NCI-H1105 treated with DMSO at 0.1 percent for 48 hours (cell line): ENCODE data around the gene A4GALT.
"Not testable (repeated sequence)": the region's sequence is repeated elsewhere in the genome, so short reads cannot be mapped to it uniquely, and the experiment has no call there.

Source experiments
- DNase-seq: peaks from one replicate; lab custom pipeline; 2025; lab: John Stamatoyannopoulos, UW

A4GALT gene

DNA sequence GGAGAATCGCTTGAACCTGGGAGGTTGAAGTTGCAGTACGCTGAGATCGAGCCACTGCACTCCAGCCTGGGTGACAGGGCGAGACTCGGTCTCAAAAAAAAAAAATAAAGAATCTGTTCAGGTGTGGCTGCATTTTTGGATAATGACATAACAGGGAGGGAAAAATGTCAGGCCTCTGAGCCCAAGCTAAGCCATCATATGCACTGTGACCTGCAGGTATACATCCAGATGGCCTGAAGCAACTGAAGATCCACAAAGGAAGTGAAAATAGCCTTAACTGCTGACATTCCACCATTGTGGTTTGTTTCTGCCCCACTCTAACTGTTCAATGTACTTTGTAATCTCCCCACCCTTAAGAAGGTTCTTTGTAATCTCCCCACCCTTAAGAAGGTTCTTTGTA lies 19.6 kb upstream of the A4GALT start:
- not testable (repeated sequence) for DNase-seq

DNA sequence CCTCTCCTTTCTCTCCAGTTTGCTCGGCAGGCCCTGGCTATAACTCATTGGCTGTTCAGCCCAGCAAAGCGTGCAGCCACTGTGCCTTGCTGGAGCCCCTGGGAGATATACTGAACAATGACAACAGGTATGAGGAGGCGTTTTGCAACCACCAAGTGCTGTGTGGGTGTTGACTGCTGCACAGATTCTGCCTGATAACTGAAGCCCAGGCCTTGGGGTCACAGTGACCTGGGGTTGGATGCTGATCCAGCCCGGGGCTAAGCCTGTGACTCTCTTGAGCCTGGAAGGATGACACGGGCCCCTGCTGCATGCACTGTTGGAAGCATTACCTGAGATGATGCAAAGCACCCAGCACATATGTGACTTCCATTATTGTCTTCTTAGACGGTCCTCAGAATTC lies 13.7 kb upstream of the A4GALT start:
- no peak for DNase-seq

DNA sequence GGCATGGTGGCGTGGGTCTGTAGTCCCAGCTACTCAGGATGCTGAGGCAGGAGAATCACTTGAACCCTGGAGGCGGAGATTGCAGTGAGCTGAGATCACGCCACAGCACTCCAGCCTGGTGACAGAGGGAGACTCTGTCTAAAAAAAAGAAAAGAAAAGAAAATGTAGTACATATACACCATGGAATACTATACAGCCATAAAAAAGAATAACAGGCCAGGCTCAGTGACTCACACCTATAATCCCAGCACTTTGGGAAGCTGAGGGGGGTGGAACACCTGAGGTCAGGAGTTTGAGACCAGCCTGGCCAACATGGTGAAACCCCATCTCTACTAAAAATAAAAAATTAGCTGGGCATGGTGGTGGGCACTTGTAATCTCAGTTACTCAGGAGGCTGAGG lies 12.7 kb upstream of the A4GALT start:
- DNase-seq = not testable (repeated sequence)

GRCh38 chr22:42732081-42732480 lies 11.4 kb upstream of the A4GALT start:
- DNase-seq = no peak

- DNase-seq = no peak
Measured at GRCh38 chr22:42726811-42727210, 6.1 kb upstream of the A4GALT start.

- DNase-seq = no peak
Measured at GRCh38 chr22:42725606-42726355, 5.1 kb upstream of the A4GALT start.

DNA sequence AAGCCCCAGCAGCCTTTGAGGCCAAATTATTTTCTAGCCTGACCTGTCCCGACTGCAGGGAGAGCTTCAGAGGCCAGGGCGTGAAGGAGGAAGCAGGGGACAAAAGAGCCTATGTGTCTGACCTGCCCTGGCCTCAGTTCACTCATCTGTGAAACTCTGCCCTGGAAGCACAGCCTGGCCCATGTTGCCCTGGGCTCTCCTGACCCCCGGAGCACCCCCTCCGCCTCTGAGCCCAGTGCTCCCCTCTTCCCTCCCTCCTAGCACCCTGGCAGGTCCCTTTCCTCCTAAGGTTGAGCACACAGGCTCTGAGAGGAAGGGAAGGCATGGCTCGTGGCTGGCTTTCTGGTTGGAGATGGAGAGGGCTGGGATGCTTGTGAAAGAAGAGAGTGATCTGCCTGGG lies 3.4 kb upstream of the A4GALT start:
- no peak for DNase-seq

GRCh38 chr22:42721045-42721434 lies 370 bp upstream of the A4GALT start:
- DNase-seq = no peak

GRCh38 chr22:42719656-42720262 lies 911 bp downstream of the A4GALT start:
- DNase-seq = no peak

GRCh38 chr22:42719133-42719532 lies 1.5 kb downstream of the A4GALT start:
- DNase-seq = no peak

- no peak for DNase-seq
Measured at GRCh38 chr22:42717197-42717928, 3.3 kb downstream of the A4GALT start.

- no peak for DNase-seq
Measured at GRCh38 chr22:42716649-42717127, 4.0 kb downstream of the A4GALT start.

GRCh38 chr22:42716221-42716620 lies 4.4 kb downstream of the A4GALT start:
- DNase-seq = no peak

DNA sequence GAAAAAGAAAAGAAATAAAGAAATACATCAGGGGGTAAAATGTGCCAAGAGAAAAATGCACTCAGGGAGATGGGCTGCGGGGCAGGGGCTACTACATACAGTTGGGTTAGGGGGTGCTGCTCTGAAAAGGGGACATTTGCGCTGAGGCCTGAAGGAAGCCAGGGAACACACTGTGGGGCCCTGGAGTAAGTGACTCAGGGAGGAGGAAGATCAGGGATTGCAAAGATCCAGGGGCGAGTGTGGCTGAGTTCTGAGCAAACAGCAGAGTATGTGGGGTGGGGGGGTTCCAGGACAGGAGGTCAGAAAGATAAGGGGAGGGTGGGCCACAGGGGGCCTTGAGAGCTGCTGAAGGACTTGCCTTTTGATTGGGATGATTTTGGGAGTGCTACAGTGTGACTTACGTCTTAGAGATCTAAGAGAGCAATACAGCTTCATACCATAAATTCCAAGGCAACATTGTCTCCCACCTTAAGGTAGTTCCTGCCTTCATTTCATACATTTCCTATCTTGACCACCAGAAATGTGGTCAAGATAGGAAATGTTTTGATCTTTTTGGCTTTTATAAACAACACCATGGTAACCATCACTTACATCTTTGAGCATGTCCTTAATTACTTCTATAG lies 5.8 kb downstream of the A4GALT start:
- DNase-seq = no peak

GRCh38 chr22:42714308-42714707 lies 6.4 kb downstream of the A4GALT start:
- DNase-seq = no peak

DNA sequence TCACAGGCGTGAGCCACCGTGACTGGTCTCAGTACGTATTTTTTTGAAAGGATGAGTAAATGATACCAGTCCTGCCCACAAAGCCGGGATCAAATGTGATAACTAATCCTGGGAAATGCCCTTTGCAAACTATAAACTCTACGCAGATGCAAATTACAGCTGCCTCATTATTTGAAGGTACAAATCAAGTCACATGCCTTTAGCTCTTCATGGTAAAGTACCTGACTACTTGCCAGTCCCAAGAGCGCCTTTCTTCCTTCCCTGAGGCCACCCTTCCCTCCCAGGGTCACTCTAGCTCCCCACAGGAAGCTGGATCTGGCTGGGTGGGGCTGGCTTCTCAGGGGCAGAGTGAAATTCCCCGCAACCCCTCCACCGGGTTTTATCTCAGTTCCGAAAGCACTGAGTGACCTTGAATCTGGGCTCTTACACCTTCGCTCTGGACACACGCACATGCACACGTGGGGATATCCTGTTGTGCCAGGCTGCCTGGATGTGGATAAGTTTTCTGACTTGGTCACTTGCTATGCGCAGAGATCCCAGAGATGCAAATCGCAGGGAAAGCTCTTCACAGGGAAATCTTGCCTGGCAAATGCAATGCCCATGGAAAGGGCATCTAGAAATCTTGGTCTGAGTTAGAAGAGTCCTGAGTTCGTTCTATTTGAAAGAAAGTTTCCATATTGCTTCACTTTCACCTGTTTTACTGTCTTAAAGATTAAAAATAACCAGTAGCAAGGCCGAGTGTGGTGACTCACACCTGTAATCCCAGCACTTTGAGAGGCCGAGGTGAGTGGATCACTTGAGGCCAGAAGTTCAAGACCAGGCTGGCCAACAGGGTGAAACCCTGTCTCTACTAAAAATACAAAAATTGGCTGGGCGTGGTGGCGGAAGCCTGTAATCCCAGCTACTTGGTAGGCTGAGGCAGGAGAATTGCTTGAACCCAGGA lies 8.5 kb downstream of the A4GALT start:
- DNase-seq = no peak

DNA sequence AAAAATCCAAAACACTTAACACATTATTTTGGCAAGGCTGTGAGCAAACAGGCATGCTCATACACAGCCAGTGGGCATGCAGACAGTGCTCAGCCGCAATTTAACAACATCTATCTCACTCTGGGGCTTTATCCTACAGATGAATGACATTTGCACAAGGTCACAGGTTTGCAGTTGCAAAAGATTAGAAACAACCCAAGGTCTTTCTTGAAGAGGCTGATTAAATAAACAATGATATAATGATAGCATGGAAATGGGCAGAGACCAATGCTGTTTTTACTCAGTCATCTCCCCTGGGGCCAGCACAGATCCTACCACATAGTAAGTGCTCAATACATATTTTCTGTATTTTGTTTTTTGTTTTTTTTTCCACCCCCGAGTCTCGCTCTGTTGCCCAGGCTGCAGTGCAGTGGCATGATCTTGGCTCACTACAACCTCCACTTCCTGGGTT lies 9.4 kb downstream of the A4GALT start:
- DNase-seq = no peak

DNA sequence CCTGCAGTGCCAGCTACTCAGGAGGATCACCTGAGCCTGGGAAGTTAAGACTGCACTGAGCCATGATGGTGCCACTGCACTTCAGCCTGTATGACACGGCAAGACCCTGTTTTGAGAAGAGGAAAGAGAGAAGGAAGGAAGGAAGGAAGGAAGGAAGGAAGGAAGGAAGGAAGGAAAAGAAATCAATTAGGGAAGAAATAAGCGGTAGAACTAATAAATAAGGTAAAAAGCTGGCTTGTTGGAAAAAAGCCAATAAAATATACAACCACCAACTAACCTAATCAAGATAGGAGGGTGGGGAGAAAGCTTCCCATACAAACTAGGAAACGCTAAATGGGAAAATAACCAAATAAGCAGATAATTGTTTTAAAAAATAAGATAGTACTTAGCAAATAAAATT lies 12.3 kb downstream of the A4GALT start:
- DNase-seq = no peak

- DNase-seq = no peak
Measured at GRCh38 chr22:42707496-42707895, 13.2 kb downstream of the A4GALT start.

DNA sequence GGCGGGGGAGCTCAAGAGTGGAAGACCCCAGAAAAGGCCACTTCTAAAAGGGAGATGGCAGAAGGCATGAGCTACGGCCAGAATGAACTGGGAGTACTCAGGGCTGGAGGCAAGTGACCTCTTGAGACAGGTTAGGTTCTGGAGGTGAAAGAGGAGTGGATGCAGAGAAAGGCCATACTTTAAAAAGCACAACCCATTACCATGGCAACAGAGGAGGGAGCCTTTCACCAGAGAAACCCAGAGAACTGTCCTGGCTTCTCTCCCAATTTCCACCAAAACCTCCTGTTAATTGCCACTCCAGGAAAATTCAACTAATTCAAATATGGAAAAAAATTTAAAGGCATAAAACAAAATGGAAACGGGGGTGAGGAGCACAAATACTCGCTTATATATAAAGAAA lies 15.8 kb downstream of the A4GALT start:
- no peak for DNase-seq

- DNase-seq = no peak
Measured at GRCh38 chr22:42702675-42703074, 18.0 kb downstream of the A4GALT start.
